GM19395 (cell line): ENCODE results near the gene MVD.

ENCODE experiments used
- ATAC-seq: cut with Tn5 transposase; IDR thresholded peaks from one replicate; pipeline ENCODE4 v1.9.1; 2021; ENCODE audit warnings: mild to moderate bottlenecking, moderate library complexity; ENCODE audit not compliant: unreplicated experiment

Gene MVD

DNA sequence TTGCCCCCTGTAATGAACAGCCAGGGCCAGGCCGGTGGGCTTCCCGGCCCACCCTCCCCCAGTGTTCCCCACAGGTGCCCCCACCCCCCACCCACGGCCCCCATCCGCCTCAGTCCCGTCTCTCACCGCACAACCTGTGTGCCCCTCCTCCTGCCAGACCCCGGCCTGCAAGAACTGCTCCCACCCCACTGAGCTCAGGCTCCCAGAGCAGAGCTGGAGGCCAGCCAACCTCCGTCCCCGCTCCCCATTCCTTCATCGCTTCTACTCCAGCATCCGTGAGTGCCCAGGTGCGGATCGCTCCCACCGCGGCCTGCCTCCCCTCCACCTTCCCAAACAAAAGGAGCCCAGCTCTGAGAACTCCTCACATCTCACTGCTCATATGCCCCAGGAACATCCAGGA, 4.2 kb downstream of the MVD start:
- ATAC-seq: no peak

DNA sequence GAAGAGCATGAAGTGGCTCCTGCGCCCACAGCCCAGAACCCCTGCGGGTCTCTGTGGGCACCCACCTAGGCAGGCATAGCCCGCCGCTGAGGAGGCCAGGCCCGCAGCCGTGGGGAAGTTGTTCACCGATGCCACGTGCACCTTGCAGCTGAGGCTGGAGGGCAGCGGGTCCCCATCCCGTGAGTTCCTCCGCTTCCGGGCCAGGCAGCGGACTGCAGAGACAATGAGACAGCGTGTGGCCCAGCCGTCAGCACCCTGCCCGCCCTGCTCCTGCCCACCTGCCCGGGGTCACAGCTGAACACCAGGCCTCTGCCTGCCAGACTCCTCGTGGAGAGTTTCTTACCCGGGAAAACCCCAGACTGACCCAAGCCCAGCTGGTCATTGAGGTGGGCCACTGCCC, 5.5 kb downstream of the MVD start:
- no peak for ATAC-seq

- no peak for ATAC-seq
These were observed 6.5 kb downstream of the MVD start for GRCh38 chr16:88656291-88656980.

DNA sequence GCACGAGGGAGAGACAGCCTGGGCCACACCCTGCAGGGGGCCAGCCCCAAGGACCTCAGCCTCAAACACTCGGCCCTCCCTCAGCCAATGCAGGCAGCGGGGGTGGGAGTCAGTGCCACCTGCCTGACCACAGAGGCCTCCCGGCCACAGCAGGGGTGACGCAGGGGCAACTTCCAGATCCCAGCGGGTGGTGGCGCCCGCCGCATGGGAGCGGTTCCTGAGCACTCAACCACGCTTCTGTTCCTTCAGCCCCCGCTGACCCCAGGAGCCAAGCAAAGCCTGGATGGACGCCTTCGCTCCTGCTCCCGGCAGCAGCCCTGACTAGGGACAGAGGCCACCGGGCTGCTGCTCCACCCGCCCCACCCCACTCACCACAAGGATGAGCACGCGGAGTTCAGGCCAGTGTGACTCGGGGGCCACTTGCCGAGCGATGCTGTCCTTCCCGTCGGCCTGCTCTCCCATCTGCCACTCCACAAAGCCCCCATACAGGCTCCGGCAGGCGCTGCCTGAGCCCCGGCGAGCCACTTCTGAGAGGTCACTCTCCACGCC, 7.1 kb downstream of the MVD start:
- no peak for ATAC-seq

DNA sequence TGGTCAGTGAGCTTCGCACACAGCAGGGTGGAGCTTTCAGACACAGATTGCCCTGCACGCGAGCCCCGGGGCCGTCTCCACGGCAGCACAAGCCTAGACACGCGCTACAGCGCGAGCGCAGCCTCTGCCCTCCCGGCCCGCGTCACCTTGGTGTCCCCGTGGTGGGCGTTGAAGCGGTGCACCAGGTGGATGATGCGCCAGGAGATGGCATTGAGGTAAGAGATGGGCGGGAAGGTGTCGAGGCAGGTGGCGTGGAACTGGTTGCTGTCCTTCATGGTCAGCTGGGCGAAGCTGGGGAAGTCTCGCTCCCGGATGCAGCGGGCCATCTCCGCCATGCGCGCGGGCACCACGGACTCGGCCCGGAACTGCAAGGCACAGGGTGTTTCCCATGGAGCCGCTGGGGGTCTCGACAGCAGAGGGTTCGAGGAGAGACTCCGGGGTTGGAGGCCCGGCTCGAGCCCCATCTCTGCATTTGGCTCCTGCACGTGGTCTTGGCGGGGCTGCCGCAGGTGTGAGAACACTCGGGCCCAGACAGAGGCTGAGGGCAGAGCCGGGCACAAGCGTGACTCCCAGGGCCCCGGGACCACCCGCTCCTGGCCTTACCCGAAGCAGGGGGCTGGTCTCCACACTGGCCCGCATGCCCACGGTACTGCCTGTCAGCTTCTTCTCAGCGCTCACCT, 7.7 kb downstream of the MVD start:
- no peak for ATAC-seq

GRCh38 chr16:88654363-88655052, 8.4 kb downstream of the MVD start:
- ATAC-seq: no peak

DNA sequence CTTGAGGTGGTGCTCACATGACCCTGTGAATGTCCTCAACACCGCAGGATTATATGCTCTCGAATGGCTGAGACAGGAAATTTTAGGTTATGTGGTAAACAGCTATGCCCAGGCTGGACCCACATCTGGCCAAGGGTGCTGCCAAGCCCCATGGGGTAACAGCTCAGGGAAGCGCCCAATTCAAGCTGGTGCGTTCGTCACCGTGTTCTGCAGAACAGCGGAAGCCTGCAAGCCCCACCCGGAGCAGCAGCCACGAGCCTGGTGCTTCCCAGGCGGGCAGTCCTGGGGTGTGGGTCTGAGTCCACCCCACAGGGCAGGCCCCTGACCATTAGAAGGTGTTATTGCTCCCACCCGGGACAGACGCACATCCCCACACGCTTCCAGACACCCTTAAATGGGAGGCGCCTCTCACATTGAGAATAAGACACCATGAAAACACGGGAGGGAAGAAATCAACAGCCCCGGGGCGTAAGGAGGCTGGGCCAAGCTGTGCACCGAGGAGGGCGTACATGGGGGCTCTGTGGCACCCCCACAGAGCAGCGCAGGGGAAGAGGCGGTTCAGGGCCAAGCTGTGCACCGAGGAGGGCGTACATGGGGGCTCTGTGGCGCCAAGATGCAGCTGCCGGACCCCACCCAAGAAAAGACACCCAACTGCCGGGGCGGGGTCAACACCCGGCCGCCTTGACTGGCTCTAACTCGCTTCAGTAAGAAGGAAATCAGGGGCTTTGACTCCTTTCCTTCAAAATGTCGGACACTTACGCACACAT, 9.1 kb downstream of the MVD start:
- ATAC-seq: no peak

- no peak for ATAC-seq
These were observed 9.8 kb downstream of the MVD start for GRCh38 chr16:88653101-88653500.

- ATAC-seq: no peak
These were observed 10.2 kb downstream of the MVD start for GRCh38 chr16:88652762-88653063.

DNA sequence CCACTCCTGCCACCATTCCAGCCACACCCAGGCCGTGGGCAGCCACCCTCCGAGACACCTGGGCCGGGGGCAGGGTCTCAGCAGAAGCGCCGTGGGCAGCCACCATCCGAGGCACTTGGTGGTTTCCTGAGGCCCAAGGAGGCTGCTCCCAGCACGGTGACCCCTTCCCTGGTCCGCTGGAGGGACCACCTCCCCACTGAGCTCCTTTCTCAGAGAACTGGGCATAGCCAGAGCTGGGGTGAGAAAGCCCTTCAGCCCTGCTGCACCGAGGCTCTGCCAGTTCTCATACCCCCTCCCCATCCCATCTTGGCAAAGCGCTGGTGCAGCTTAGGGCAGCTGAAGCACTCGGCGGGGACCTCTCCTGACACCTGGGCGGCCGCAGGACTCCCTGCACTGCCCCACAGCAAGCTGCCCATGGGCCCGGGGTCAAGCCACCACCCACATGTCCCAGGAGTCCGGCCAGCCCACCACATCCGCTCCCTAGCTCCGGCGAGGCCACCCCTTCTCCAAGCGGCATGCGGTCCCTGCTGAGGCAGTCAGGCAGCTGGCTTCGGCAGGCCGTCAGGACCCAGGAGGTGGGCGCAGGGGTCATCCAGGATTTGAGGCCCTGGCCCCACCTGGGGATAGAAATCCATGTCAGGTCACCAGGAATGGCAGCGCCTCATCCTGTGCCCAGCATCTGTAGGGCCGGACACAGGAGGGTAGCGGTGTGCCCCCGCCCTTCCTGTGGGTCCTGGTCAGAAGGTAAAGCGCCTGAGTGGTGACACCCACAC, 10.7 kb downstream of the MVD start:
- no peak for ATAC-seq

- ATAC-seq: peak; percentile 83
These were observed 11.5 kb downstream of the MVD start for GRCh38 chr16:88651276-88651988.

DNA sequence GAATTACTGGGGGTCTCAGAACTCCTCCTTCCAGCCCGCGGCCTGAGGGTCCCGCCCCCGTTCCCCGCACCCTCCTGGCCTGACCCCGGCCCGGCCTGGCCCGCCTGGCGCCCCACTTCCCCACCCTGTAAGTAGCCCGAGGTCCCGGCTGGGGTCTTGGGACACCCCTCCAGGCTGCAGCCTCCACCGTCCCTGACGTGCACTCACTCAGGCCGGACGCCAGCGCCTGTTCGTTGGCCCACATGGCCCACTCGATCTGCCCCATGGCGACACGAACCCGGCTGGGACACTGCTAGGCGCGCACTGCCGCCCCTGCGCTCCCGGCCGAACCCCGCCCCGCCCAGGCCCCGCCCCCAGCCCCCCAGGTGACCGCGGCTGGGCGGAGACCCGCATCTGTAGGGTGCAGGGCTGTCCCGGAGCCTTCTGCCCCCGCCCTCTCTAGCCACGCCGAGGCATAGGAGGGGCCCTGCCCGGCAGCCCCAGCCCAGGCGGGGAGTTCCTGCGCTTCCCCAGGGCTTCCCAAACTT, 12.1 kb downstream of the MVD start, which contains the start of gene CYBA:
CYBA (minus strand) TSS at position 305 of the 527 bp plus-strand sequence; CDS start at position 265, 40 bp downstream.
- peak; percentile 74 for ATAC-seq

GRCh38 chr16:88649924-88650748, 12.8 kb downstream of the MVD start:
- peak; percentile 19 for ATAC-seq

GRCh38 chr16:88649195-88649923, 13.5 kb downstream of the MVD start:
- no peak for ATAC-seq

DNA sequence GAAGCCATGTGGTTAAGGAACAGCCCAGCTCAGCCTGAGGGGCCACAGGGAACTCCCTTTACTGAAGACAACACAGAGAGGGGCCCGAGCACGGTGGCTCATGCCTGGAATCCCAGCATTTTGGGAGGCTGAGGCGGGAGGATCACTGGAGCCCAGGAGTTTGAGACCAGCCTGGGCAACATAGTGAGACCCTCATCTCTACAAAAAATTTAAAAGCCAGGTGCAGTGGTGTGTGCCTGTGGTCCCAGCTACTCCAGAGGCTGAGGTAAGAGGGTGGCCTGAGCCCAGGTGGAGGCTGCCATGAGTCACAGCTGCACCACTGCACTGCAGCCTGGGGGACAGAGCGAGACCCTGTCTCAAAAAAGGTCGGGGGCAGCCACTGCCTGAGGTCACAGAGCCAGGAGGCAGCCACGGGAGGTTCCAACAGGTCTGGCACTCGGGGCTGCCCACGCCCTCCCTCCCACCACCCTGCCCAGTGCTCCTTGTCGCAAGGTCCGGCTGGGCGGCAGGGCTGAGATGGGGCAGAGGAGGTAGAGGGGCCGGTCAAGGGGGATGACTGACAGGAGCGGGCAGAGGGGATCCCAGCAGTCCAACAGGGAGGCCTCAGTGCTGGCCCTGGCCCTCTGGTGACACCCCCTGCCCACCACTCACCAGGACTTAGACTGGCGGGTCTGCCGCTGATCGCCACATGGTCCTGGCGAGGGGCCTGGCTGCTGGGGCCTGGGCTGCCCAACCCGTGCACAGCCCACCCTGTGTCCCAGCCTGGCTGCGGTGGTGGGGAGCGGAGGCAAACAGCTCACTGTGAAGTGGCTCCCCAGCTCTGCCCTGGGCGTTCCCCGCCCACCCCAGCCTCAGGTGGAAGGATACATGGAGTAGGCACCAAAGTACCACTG, 15.5 kb downstream of the MVD start:
- ATAC-seq: no peak

GRCh38 chr16:88646345-88647034, 16.4 kb downstream of the MVD start:
- no peak for ATAC-seq
